ENCODE data around the gene RTN1.

Gene RTN1

DNA sequence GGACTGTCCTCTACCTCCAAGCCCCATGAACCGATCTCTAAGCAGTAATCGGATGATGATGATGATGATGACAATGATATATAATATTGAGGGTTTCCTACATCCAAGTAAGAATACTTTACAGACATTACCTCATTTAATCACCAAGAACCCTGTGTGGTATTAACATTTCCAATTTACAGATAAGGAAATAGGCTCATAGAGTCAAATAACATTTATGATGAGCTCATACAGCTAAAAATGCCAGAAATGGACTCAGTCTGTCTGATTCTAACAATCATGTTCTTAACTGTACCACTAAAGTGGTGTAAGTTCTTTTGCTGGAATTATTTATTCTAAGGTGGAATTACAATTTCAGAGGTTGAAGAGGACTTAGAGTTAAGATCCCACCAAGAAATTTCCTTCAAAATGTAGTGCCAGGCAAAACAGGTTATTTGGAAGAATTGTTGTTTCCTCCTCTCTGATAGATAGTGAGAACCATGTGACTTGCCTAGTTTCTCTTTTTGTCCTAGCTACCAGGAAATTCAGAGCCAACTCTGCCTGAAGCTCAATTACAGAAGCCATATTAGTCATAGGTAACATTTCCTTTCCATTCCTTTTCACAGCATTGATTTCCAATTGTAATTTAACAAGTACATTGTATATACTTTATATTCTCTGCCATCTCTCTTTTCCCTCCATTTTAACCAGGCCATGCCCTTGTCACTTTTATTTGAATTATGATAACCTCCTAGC, 270.2 kb downstream of the RTN1 start:
- H3K4me3 ChIP-seq (ENCODE audit: low read depth, low read length) = no peak overlapping the region
- DNase-seq (ENCODE audit: low read depth) = no peak
- TF ChIP-seq, protein P1, sequence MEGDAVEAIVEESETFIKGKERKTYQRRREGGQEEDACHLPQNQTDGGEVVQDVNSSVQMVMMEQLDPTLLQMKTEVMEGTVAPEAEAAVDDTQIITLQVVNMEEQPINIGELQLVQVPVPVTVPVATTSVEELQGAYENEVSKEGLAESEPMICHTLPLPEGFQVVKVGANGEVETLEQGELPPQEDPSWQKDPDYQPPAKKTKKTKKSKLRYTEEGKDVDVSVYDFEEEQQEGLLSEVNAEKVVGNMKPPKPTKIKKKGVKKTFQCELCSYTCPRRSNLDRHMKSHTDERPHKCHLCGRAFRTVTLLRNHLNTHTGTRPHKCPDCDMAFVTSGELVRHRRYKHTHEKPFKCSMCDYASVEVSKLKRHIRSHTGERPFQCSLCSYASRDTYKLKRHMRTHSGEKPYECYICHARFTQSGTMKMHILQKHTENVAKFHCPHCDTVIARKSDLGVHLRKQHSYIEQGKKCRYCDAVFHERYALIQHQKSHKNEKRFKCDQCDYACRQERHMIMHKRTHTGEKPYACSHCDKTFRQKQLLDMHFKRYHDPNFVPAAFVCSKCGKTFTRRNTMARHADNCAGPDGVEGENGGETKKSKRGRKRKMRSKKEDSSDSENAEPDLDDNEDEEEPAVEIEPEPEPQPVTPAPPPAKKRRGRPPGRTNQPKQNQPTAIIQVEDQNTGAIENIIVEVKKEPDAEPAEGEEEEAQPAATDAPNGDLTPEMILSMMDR (IDR thresholded peaks at IDR 0.05; ENCODE audit: control insufficient read depth, extremely low read depth, insufficient read depth) = no peak

DNA sequence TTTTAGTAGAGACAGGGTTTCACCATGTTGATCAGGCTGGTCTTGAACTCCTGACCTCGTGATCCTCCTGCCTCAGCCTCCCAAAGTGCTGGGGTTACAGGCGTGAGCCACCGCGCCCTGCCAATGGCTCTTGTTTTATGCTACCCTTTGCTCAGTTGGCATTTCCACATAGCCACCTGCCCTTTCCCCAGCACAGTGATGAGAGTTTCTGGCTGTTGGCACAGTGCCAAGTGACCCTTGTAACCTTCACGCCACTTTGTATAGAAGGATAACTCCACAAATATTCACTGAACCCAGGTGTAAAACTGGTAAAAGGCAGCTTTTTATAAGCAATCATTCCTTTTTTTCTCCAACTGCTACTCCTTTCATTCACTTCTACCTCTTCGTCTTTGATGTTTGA, 275.5 kb downstream of the RTN1 start:
- H3K4me3 ChIP-seq (ENCODE audit: low read depth, low read length) = no peak overlapping the region
- DNase-seq (ENCODE audit: low read depth) = no peak
- TF ChIP-seq, protein P1 (IDR thresholded peaks at IDR 0.05; ENCODE audit: control insufficient read depth, extremely low read depth, insufficient read depth) = no peak

DNA sequence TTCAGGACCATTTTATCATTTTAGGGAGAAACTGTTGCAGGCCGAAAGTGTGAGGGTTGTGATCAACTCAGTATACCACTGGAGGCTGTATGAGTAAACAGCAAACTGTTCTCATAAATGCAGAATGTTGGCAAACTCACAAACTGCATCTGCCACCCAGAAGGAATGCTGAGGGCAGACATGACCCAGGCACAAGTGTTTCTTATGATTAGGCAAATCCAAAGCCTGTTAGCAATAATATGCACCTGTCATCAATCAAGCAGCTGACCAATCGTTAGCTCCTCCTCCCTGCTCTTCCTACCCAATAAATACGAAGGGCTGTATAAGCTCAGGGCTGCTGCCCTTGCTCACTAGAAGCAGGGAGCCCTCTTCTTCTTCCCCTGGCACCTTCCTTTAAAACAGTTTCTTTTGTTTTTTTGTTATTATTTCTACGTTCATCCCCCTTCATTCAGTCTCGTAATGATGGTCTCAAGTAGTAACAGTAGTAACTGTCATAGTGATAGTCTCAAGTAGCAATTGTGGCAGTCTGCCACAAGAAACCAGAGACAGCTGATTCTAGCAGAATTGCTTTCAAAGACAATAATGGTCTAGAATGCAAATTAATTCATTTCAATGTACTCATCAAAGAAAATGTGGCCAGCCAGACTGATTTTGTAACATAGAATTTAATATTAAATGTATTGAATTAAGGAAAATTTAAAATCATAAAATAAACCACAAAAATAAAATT, 278.8 kb downstream of the RTN1 start:
- no peak overlapping the region for H3K4me3 ChIP-seq (ENCODE audit: low read depth, low read length)
- no peak for DNase-seq (ENCODE audit: low read depth)
- TF ChIP-seq, protein P1 (IDR thresholded peaks at IDR 0.05; ENCODE audit: control insufficient read depth, extremely low read depth, insufficient read depth) = no peak

DNA sequence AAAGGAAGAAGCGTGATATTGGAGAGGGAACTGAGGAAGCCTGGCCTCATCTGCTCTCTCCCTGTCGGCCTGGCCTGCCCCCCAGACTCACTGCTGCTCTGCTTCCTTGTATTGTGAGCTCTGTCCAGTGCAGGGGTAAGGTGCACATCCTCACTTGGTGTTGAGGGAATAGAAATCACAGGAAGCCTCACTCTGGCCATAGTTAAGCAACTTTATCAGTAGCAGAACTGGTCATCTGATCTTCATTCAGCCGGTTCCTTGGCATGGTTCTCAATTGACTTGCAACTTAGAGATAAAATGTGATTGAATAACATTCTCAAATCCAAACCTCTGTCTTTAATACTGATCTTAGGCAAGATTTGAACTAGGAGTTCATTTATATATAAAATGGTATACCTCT, 282.5 kb downstream of the RTN1 start:
- no peak overlapping the region for H3K4me3 ChIP-seq (ENCODE audit: low read depth, low read length)
- DNase-seq (ENCODE audit: low read depth) = no peak
- TF ChIP-seq, protein P1 (IDR thresholded peaks at IDR 0.05; ENCODE audit: control insufficient read depth, extremely low read depth, insufficient read depth) = peak; percentile 3; the same call in 1 of the 2 replicates

GRCh38 chr14:59585891-59586554, 284.6 kb downstream of the RTN1 start:
- DNase-seq (ENCODE audit: low read depth) = no peak
- H3K4me3 ChIP-seq (ENCODE audit: low read depth, low read length) = no peak overlapping the region
- TF ChIP-seq, protein P1 (IDR thresholded peaks at IDR 0.05; ENCODE audit: control insufficient read depth, extremely low read depth, insufficient read depth) = no peak

- H3K4me3 ChIP-seq (ENCODE audit: low read depth, low read length) = no peak overlapping the region
- TF ChIP-seq, protein P1 (IDR thresholded peaks at IDR 0.05; ENCODE audit: control insufficient read depth, extremely low read depth, insufficient read depth) = peak; percentile 43
- no peak for DNase-seq (ENCODE audit: low read depth)
These were observed 286.8 kb downstream of the RTN1 start for GRCh38 chr14:59583755-59584154.

Measured in LNCaP clone FGC (cell line).